Measurements from ENCODE around the gene DISP3.

Gene DISP3

DNA sequence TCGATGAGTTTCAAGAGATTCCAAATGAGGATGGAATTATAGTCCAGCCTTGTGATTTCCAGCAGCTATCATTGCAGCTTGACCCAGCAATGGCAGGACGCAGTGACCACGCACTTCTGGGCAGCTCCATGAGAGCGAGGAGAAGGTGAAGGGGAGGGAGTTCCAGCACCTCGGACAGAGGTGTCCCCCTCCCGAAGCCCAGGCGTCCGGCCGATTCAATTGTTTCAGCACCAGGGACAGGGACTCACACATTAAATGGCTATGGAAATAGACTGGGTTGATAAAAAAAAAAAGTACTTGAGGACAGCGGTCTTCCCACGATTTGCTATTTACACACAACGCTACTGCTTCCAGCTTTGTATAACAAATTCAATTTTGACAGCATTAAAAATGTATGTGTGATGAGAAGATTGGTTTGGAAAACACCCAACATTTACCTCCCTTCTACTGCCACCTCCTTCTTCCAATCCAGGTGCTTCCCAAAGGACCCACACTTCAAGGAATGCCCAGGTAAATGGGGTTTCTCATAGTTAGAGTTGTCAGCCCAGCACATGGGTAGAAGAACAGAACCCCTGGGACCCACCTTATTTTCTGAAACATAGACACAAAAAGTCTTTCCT lies 71.8 kb downstream of the DISP3 start:
- no peak for DNase-seq

DNA sequence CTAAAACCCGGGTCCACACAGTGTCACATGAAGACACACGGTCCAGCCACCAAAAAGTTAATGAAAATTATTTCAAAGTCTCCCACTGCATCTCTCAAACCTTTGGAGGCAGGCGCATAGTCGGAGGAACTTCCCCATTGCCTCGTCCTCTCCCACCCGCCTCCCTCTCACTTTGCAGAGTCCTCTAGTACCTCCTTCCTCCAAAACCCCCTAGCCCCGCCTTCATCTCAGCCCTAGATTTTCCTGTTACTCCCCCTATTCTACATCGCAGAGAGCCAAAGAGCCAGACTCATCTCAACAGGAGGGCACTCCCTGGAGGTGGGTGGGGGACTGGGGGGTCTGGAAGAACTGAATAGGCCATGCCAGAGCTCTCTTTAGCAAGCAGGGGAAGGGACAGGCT lies 79.3 kb downstream of the DISP3 start:
- no peak for DNase-seq

DNA sequence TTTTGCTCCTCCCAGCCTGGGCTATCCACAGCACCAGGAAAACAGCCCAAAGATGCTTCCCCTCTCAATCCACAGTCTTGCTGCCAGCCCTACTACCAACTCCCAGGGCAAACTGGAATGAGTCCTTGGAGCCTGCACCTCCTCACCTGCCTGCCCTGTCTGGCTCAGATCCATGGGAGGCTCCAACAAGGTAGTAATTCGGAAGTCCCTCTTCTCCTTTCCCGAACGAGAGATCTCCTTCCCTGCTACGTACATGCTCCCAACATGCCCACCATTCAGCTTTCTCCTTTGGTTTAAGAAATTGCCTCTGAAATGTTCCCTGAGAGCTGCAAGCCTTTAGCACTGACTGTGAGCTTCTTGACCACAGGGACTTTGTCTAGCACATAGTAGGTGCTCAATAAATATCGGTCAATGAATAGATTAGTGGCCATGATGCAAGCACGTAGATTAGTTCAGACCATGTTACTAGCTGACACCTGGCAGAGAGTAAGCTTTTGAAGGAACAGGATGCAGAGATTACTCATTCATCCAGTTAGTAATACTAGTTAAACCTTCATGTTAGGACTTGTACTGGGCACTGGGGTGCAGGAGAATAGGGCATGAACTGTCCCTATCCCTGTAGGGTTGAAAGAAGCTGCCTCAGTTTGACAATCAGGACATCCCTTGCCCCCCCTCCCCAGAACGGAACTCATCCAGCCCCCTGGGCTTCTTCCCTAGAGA lies 80.1 kb downstream of the DISP3 start:
- DNase-seq, result no peak

DNA sequence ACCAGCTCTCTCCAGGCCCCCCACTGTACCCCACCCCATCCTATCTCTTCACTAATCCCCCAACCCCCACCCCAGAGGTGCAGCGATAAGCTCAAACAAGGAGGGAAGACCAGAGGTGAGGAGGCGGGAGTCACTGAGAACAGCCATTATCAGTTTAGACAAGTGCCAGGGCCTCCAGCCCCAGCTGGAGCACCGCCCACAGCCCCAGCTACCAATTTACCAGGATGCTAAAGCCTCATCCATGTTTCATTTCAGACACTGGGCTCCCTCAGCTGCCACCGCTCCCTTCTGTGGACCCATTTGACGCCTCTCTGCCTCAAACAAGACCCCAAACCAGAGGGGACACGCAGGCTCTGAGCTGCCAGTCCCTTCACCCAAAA lies 80.6 kb downstream of the DISP3 start:
- DNase-seq, result no peak

DNA sequence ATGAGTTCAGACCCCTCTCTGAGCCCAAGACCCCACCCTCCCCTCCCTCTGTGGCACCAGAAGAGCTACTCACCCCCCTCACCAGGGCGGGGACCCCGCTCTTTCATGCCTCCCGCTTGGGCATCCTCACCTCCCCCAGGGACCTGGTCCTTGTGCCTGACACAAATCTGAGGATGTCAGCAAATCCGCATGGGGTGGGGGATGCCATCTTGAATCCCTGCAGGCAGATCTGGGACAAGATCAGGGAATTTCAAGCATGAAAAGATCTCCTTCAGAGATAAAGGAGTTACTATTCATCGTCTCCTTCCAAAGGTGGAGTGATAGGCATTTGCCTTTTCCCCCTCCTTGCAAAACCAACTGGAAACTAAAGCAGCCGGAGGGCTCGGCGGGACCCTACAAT lies 81.1 kb downstream of the DISP3 start:
- no peak for DNase-seq

DNA sequence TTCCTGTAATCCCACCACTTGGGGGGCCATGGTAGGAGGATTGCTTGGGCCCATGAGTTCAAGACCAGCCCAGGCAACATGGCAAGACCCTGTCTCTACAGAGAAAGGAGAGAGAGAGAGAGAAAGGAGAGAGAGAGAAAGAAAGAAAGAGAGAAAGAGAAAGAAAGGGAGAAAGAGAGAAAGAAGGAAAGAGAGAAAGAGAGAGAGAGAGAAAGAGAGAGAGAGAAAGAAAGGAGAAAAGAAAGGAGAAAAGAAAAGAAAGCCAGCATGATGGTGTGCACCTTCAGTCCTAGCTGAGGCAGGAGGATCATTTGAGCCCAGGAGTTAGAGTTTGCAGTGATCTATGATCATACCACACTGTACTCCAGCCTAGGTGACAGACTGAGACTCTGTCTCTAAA lies 82.8 kb downstream of the DISP3 start:
- no peak for DNase-seq

DNA sequence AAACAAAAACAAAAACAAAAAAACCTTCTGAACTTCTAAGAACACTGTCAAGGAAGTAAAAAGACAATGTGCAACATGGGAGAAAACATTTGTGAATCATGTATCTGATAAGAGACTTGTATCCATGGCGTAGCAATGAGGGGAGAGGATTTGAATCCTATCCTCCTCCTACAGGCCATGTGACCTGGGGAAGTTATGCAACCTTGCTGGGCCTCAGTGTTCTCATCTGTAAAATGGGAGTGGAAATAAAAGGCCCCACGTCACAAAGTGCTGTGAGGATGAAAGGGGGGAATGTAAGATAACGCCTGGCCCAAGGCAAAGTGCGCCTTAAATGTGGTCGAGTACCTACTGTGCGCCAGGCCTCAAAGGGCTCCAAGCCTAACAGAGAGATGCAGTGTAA lies 83.7 kb downstream of the DISP3 start:
- no peak for DNase-seq

DNA sequence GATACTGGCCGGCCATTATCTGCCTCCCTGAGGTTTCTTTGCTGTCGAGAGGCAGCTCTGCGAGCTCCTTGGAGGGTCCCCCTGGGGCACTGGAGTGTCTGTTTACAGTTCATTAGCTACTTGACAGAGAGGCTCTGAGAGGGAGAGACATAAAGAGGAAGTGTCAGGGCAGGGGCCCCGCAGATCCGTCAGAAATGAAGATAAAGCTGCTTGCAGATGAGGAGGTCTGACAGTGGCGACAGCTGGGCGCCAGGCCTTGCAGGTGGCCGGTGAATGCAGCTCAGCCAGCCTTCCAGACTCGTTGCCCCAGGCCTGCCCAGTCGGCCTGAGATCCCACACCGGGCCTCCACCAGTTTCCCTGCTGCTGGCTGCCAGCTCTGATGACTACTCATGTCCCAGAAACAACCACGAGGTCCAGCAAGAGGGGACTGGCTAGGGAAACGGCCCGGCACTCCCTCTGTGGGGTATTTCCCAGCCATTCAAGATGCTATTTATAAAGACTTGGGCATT lies 84.7 kb downstream of the DISP3 start:
- DNase-seq, result peak; percentile 61

DNA sequence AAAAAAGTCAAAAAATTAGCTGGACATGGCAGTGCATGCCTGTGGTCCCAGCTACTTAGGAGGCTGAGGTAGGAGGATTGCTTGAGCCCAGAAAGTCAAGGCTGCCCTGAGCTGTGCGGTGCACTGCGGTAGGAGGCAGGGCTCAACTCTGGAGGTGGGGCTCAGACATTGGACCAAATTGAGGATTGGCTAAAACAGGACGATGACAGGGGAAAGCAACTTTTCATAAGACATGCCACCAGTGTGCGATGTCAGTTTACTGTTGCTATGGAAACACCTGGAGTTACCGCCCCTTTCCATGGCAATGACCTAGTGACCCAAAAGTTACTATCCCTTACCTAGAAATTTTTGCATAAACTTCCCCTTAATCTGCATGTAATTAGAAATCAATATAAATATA lies 85.3 kb downstream of the DISP3 start:
- no peak for DNase-seq

DNA sequence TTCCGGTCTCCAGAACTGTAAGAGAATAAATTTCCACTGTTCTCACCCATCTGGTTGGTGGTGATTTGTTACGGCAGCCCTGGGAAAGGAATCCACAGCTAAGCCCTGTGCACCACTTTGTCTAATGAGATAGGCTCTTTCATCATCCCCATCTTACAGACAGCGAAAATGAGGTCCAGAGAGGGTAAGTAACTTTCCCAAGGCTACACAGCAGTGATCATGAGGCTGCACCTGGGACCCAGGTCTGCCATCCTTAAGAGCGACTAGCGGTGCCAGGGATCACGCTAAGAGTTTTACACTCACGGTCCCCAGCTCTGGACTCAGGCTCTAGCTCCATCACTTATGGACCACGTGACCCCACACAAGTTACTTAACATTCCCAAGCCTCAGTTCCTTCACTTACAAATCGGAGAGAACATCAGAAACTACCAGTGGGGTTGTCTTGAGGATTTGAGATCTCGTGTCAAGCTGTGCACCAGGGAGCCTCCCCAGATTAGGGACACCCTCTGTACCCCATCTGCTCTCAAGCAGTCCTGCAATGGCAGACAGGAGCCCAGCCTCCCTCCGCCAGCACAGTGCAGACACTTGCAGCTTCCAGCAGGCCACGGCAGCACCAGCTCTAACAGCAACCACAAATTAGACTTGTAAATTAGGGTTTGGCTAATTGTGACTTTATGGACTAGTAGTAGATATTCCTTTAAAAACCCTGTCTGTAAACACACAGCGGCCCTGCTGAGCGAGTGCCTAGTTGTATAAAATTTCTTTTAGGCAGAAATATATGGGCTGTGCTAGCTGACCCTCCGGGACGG lies 87.3 kb downstream of the DISP3 start:
- DNase-seq, result no peak

DNA sequence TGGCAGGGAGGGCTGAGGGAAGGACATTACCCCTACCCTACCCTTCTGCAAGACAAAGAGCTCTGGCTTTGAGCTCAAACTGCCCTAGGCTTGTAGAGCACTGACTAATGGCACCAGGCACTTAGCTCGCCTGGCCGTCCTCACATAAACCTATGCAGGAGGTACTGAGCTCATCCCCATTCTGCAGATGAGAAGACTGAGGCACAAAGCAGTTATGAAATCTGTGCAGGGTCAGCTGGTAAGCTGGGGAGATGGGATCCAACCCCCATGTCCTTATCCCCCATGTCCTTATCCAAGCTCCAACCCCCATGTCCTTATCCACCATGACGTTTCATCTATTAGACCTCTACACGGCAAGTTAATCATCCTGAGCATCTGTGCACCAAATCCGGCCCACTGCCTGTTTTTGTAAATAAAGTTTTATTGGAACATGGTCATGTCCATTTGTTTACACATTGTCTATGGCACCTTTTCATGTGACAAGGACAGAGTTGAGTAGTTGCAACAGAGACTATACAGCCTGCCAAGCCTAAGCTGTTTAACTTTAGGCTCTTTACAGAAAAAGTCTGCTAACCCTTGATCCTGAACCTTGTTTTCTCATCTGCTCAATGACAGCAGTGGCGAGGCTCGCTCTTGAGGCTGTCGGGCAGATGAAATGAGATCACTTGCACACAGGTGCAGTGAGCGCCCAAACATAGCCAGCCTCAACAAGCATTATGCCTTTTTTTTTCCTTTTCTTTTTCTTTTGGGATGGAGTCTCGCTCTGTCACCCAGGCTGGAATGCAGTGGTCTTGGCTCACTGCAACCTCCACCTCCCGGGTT lies 88.5 kb downstream of the DISP3 start:
- DNase-seq, result peak; percentile 19 to 20

DNA sequence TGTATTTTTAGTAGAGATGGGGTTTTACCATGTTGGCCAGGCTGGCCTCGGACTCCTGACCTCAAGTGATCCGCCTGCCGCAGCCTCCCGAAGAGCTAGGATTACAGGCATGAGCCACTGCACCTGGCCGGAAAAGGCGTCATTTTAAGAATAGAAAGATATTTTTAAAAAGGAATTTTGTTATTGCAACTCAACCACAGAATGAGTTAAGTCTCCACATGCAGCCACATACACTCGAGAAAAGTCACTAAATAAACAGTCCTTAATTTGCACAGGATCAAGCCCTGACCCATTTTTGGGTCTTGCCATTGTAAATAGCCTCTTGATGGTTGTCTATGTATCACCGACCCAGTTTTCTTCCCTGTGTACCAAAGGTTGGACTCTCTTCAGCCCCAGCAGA lies 89.7 kb downstream of the DISP3 start:
- no peak for DNase-seq

DNA sequence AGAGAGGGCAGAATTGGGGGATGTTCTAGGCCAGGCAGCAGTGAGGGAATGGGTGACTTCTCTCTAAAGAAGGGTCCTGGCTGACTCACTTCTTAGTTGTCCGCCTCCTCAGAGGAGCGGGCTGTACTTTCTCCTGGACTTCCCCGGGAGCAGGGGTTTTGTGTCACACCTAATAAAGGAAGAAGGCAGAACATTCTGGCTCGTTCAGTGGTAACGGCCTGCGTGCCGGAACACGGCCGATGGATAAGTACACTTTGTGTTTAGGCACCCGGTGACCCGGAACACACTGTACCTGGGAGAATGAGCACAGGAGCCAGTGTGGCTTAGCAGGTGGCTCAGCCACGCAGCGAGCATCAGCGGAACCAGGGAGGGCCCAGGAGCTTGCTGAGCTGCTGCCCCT lies 90.6 kb downstream of the DISP3 start:
- DNase-seq, result no peak

DNA sequence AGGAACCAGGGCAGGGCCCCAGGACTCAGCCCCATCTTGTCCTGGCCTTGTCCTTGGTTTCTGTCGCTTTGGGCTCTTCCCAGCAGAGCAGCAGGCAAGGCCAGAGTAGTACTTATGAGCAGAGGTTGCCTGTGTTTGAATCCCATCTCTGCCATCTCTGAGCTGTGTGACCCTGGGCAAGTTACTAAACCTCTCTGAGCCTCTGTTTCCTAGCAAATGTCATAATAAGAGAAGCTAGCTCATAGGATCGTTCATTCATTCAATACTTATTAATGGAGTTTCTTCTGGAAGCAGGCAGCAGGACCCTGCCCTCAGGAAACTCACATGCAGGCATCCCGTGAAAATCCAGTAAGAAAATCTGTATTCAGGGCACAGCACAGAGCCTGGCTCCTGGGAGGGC lies 91.0 kb downstream of the DISP3 start:
- no peak for DNase-seq

DNA sequence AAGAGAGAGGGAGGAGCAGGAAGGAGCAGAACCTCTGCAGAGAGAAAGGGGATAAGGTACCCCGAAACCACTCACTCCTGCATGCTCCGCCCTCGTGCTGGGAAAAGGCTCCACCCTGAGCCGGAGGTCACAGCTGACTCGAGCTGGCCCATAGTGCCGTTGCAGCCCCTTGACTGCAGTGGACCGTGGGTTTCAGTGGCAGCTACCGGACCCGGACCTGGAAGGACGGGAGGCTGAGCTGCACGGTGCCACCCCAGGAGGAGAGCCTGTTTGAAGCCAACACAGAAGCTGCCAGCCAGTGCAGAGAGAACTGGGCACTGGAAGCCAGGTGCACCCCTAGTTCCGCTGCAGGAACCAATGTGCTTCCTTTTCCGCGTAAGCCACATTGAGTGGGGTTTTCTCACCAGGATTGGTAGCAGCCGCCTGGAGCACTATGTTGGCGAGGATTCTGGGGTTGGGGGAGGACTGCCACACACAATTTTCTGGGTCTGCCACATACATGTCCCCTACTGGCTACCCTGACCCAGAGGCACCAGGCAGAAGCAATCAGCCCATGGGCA lies 91.9 kb downstream of the DISP3 start:
- no peak for DNase-seq

DNA sequence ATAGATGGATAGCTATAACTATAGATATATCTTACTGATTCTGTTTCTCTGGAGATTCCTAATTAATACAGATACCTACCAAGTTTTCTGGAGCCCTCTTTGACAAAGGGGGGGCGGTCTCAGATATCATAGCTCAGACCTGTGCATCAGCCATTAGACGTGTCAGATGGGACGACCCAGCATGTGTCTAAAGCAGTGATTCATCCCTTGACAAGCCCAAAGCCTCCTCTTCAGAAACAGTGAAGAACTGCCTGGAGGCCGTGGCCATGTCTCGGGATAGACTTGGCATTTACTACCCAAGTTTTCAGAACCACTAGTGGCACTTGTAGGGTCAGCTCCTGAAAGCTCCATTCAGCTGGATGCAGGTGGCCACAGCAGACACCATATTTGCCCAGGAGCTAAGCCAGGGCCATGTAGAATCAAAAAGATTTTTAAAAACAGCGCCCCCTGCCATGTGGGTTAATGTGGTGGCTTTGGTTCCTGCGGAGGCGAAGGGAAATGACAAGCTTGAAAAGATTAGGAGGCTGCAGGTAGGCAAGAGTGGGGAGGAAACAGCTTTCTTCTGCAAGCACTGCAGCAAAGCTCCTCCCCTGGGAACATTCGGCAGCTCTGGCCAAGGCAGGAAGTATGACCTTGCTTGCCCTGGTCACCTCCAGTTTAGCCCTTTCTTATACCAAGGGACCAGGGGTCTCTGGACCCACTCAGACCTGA lies 93.1 kb downstream of the DISP3 start:
- no peak for DNase-seq

DNA sequence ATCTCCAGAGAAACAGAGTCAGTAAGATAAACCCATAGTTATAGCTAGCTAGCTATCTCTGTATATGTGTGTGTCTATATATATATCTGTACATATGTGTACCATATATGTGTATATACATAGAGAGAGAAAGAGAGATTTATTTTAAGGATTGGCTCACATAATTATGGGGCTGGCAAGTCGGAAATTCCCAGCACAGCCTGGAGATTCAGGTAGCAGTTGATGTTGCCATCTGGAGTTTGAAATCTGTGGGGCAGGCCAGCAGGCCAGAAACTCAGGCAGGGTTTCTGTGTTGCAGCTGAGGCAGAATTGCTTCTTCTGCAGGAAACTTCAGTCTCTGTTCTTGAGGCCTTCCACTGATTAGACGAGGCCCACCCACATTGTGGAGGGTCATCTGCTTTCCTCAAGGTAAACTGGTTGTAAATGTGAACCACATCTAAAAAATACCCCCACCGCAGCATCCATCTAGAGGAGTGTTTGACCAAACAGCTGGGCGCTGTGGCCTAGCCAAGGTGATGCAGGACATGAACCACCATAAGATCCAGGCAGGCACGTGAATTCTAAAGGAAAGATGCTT lies 94.2 kb downstream of the DISP3 start:
- DNase-seq, result no peak

DNA sequence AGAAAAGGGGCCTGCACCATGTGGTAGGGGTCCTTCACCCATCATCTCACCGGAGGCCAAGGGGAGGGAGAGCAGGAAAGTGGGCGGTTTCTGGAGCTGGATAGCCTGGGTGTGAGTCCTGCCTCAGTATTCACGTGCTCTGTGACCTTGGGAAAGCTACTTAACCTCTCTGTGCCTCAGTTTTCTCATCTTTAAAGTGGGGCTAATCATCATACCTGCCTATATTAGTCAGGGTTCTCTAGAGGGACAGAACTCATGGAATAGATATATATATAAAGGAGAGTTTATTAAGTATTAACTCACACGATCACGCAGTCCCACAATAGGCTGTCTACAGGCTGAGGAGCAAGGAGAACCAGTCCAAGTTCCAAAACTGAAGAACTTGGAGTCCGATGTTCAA lies 96.6 kb downstream of the DISP3 start:
- DNase-seq, result no peak

DNA sequence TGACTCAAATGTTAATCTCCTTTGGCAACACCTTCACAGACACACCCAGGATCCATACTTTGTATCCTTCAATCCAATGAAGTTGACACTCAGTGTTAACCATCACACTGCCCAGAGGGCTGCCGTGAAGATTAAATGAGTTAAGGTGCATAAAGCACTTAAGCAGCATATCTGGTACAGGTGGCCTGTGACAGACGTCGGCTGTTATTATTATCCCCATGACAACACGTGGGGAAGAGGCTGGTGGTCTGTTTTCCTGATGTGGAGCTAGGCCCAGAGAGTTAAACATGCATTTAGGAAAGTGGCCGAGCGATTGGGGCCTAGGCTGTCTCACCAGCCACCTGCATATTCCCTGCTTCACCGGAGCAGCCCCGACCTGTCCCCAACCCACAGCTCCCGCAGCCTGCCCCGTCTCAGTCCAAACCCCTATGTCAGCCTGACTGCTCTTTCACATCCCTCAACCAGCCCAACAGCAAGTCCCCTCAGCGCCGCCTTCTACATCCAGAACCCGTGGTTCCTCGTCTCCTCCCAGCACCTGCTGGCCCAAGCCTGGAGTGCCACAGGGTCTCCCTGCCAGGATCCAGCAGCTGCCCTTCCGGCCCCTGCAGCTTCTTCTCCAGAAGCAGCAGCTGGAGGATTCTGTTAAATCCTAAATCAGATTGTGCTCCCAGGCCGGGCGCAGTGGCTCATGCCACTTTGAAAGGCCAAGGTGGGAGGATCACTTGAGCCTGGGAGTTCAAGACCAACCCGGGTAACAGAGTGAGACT lies 97.3 kb downstream of the DISP3 start:
- peak; percentile 36 to 53 for DNase-seq

DNA sequence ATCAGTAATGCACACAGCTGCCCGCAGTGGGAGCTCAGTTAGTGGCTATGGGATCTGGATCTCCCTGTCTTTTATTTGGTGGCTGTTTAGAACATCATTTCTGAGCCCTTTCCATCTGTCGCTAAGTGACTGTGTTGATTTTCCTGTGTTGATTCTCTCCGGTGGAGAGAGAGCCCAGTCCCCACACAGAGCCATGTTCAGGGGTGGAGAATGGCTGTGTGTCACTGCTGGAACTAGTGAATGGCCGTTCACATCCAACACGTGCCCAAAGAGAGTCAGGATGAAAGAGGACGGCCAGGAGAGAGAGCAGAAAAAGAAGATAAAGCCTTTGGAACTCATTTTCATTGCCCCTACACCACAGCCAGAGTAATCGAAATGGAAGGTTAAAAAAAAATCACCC lies 99.0 kb downstream of the DISP3 start:
- no peak for DNase-seq

DNA sequence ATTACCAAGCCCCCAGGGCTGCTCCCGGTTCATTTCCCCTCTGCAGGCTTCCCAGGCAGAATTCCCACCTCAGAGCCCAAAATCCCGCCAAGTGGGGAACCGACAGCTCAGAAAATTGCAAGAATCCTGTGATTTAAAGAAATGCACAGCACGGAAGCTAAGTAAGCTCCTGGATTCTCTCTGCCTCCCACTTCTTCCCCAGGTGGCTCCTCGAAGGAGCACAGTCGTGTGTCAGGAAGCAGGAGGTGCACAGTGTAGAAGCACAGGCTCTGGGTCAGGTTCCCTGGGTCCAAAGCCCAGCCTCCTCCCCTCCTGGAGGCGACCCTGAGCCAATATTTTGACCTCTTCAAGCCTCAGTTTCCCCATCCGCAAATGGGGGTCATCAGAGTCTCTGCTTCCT lies 100.6 kb downstream of the DISP3 start:
- no peak for DNase-seq
